GM12878 (cell line): ENCODE measurements around the gene CYB5R3. TPM values are rescaled to one million over a fixed set of nuclear protein-coding genes. Genes with fewer than 3 reads are reported as not detected.

Experiments used
- BACH1 ChIP-seq: fragments of 450-650 bp; IDR thresholded peaks from 2 replicates; pipeline ENCODE4 v1.6.1; 2017; ENCODE audit warnings: mild to moderate bottlenecking, borderline replicate concordance
- CBX5 ChIP-seq: sonication (generic); IDR thresholded peaks from 2 replicates; pipeline ENCODE4 v1.6.1; 2016; ENCODE audit warnings: low read depth, moderate library complexity, mild to moderate bottlenecking, inconsistent platforms
- FOXM1 ChIP-seq: IDR thresholded peaks from 2 replicates; pipeline ENCODE4 v1.6.1; 2012; ENCODE audit warnings: low read depth, mild to moderate bottlenecking, inconsistent platforms, low read length, moderate library complexity
- HDAC2 ChIP-seq: fragments of 200-600 bp; sonication (generic); IDR thresholded peaks from 2 replicates; pipeline ENCODE4 v1.6.1; 2017
- HDAC6 ChIP-seq: fragments of 200-600 bp; sonication (generic); IDR thresholded peaks from one replicate; pipeline ENCODE4 v1.8.0; 2017; ENCODE audit warnings: antibody characterized with exemption; ENCODE audit not compliant: unreplicated experiment
- IKZF1 ChIP-seq: fragments of 450-650 bp; conservative IDR thresholded peaks from 2 replicates; pipeline ENCODE4 v1.6.1; 2017; ENCODE audit warnings: antibody characterized with exemption, mild to moderate bottlenecking
- KLF5 ChIP-seq: fragments of 450-650 bp; IDR thresholded peaks from 2 replicates; pipeline ENCODE4 v1.6.1; 2014; ENCODE audit warnings: mild to moderate bottlenecking; ENCODE audit not compliant: partially characterized antibody
- LARP7 ChIP-seq: fragments of 450-650 bp; IDR thresholded peaks from 2 replicates; pipeline ENCODE4 v1.6.1; 2017; ENCODE audit warnings: mild to moderate bottlenecking
- NR2F1 ChIP-seq: fragments of 450-650 bp; conservative IDR thresholded peaks from 2 replicates; pipeline ENCODE4 v1.6.1; 2017; ENCODE audit warnings: mild to moderate bottlenecking
- POLR2AphosphoS2 ChIP-seq: IDR thresholded peaks from 2 replicates; pipeline ENCODE4 v1.6.1; 2011; ENCODE audit warnings: low read depth, mild to moderate bottlenecking, low read length, improper control_type of control experiment, moderate library complexity
- RBBP5 ChIP-seq: fragments of 200-600 bp; sonication (generic); conservative IDR thresholded peaks from 2 replicates; pipeline ENCODE4 v1.6.1; 2016
- RELA ChIP-seq: fragments of 450-650 bp; IDR thresholded peaks from 2 replicates; pipeline ENCODE4 v1.8.0; 2014; ENCODE audit warnings: borderline replicate concordance; ENCODE audit not compliant: partially characterized antibody
- TCF7 ChIP-seq: IDR thresholded peaks from 2 replicates; pipeline ENCODE4 v1.6.1; 2014; ENCODE audit warnings: antibody characterized with exemption, borderline replicate concordance
- polyA plus RNA-seq, 11 experiments: library from polyadenylated mRNA; depleted of rRNA in 4 of 11; unstranded in 6 of 11; stranded (reverse) in 5 of 11; fragments of >200 nt; fragmentation: Nextera tagmentation in 4 of 11; fragmentation: Illumina TruSeq in 1 of 11; extraction: Ambion mirVana in 4 of 11; extraction: Trizol in 1 of 11; gene quantifications; 1 replicate in 1 of 11; 2 replicates in 10 of 11; pipeline versions ENCODE4 v1.2.1 to v1.2.3, GENCODE V29; 2011 to 2016; ENCODE audit warnings: inconsistent platforms in 2 of 11, missing spikeins in 2 of 11, low read depth in 1 of 11
- total RNA-seq, 4 experiments: library from RNA; depleted of rRNA in 3 of 4; stranded (reverse); fragments of >200 nt in 3 of 4; fragmentation: Illumina TruSeq in 1 of 4; extraction: Trizol in 1 of 4; gene quantifications; 2 replicates each; pipeline versions ENCODE4 v1.2.1 to v1.2.3, GENCODE V29; 2013 to 2021
- TF ChIP-seq, protein P1 (sequence below): IDR thresholded peaks from 2 replicates; pipeline ENCODE4 v1.6.1; 2012; ENCODE audit warnings: low read depth, low read length, improper control_type of control experiment
- TF ChIP-seq, protein P2 (sequence below): fragments of 150-350 bp; IDR thresholded peaks from 2 replicates; pipeline ENCODE4 v1.6.1; 2014; ENCODE audit warnings: mild to moderate bottlenecking, low read depth, low read length
- TF ChIP-seq, protein P3 (sequence below): fragments of 450-650 bp; conservative IDR thresholded peaks from 2 replicates; pipeline ENCODE4 v1.6.1; 2017; ENCODE audit warnings: mild to moderate bottlenecking, moderate library complexity
- TF ChIP-seq, protein P4 (sequence below): IDR thresholded peaks from 2 replicates; pipeline ENCODE4 v1.6.1; 2011; ENCODE audit warnings: borderline replicate concordance, low read depth, mild to moderate bottlenecking, moderate library complexity, low read length; ENCODE audit not compliant: insufficient read depth, poor library complexity, severe bottlenecking
- TF ChIP-seq, protein P5 (sequence below): fragments of 450-650 bp; IDR thresholded peaks from 2 replicates; pipeline ENCODE4 v1.6.1; 2017; ENCODE audit warnings: mild to moderate bottlenecking, moderate library complexity
- TF ChIP-seq, protein P6 (sequence below): IDR thresholded peaks from 2 replicates; pipeline ENCODE4 v1.6.1; 2011; ENCODE audit warnings: low read depth, mild to moderate bottlenecking, low read length, moderate library complexity, borderline replicate concordance; ENCODE audit errors: extremely low read depth

The CYB5R3 gene
- total and polyA plus RNA-seq, 10 of the 15 experiments (the other 5 are each of a cell fraction or from before 2014, with no cell fraction given): 2.0 to 119 (median 67.8) TPM

DNA sequence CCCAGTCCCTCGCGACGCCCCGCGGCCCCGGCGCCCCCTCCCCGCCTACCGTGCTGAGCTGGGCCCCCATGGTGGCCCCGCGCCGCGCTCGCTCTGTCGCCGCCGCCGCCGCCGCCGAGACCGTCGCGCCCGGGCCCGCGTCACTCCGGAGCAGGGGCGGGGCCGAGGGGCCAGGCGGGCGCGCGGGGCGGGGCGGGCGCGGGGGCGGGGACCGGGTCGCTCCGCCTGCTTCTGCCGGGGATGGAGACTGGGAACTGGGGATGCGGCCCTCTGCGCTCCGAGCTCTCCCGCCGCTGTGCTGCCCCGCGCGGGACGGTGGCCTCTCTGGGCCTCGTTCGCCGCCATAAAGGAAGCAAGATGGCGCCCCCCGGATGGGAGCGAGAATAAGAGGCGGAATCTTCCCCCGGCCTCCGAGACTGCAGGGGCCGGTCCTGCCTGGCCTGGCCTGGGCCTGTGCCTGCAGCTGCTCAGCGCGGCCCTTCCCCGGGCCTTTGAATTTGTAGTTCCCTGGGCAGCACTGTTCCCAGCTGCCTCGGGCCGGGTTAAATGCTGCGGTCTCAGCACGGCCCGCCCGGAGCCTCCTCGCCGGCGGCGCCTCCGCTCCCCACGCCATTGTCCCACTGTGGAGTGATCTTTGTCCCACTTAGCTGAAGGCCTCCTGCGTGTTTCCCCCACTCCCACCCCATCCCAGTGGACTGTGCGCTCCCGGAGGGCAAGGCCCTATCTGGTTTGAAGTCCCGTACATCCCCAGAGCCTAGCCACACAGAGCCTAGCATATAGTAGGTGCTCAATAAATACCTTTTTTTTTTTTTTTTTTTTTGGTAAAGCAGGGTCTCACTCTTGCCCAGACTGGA, at the start of gene CYB5R3 (continued):
- TF ChIP-seq, protein P1, sequence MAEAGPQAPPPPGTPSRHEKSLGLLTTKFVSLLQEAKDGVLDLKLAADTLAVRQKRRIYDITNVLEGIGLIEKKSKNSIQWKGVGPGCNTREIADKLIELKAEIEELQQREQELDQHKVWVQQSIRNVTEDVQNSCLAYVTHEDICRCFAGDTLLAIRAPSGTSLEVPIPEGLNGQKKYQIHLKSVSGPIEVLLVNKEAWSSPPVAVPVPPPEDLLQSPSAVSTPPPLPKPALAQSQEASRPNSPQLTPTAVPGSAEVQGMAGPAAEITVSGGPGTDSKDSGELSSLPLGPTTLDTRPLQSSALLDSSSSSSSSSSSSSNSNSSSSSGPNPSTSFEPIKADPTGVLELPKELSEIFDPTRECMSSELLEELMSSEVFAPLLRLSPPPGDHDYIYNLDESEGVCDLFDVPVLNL: no peak
- TF ChIP-seq BACH1 (no peak), RBBP5 (no peak), HDAC2 (no peak), CBX5 (no peak), IKZF1 (peak; percentile 62), TCF7 (no peak), KLF5 (no peak), LARP7 (peak; percentile 20; the same call in 1 of the 2 replicates), FOXM1 (no peak), POLR2AphosphoS2 (no peak), RELA (no peak), NR2F1 (no peak), HDAC6 (no peak)
- TF ChIP-seq, protein P2, sequence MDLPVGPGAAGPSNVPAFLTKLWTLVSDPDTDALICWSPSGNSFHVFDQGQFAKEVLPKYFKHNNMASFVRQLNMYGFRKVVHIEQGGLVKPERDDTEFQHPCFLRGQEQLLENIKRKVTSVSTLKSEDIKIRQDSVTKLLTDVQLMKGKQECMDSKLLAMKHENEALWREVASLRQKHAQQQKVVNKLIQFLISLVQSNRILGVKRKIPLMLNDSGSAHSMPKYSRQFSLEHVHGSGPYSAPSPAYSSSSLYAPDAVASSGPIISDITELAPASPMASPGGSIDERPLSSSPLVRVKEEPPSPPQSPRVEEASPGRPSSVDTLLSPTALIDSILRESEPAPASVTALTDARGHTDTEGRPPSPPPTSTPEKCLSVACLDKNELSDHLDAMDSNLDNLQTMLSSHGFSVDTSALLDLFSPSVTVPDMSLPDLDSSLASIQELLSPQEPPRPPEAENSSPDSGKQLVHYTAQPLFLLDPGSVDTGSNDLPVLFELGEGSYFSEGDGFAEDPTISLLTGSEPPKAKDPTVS: no peak
- TF ChIP-seq, protein P3, sequence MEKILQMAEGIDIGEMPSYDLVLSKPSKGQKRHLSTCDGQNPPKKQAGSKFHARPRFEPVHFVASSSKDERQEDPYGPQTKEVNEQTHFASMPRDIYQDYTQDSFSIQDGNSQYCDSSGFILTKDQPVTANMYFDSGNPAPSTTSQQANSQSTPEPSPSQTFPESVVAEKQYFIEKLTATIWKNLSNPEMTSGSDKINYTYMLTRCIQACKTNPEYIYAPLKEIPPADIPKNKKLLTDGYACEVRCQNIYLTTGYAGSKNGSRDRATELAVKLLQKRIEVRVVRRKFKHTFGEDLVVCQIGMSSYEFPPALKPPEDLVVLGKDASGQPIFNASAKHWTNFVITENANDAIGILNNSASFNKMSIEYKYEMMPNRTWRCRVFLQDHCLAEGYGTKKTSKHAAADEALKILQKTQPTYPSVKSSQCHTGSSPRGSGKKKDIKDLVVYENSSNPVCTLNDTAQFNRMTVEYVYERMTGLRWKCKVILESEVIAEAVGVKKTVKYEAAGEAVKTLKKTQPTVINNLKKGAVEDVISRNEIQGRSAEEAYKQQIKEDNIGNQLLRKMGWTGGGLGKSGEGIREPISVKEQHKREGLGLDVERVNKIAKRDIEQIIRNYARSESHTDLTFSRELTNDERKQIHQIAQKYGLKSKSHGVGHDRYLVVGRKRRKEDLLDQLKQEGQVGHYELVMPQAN: 0 out of 2 replicates have a peak, but pooled peaks have one; percentile 23
- TF ChIP-seq, protein P4, sequence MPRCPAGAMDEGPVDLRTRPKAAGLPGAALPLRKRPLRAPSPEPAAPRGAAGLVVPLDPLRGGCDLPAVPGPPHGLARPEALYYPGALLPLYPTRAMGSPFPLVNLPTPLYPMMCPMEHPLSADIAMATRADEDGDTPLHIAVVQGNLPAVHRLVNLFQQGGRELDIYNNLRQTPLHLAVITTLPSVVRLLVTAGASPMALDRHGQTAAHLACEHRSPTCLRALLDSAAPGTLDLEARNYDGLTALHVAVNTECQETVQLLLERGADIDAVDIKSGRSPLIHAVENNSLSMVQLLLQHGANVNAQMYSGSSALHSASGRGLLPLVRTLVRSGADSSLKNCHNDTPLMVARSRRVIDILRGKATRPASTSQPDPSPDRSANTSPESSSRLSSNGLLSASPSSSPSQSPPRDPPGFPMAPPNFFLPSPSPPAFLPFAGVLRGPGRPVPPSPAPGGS: no peak
- TF ChIP-seq, protein P5, sequence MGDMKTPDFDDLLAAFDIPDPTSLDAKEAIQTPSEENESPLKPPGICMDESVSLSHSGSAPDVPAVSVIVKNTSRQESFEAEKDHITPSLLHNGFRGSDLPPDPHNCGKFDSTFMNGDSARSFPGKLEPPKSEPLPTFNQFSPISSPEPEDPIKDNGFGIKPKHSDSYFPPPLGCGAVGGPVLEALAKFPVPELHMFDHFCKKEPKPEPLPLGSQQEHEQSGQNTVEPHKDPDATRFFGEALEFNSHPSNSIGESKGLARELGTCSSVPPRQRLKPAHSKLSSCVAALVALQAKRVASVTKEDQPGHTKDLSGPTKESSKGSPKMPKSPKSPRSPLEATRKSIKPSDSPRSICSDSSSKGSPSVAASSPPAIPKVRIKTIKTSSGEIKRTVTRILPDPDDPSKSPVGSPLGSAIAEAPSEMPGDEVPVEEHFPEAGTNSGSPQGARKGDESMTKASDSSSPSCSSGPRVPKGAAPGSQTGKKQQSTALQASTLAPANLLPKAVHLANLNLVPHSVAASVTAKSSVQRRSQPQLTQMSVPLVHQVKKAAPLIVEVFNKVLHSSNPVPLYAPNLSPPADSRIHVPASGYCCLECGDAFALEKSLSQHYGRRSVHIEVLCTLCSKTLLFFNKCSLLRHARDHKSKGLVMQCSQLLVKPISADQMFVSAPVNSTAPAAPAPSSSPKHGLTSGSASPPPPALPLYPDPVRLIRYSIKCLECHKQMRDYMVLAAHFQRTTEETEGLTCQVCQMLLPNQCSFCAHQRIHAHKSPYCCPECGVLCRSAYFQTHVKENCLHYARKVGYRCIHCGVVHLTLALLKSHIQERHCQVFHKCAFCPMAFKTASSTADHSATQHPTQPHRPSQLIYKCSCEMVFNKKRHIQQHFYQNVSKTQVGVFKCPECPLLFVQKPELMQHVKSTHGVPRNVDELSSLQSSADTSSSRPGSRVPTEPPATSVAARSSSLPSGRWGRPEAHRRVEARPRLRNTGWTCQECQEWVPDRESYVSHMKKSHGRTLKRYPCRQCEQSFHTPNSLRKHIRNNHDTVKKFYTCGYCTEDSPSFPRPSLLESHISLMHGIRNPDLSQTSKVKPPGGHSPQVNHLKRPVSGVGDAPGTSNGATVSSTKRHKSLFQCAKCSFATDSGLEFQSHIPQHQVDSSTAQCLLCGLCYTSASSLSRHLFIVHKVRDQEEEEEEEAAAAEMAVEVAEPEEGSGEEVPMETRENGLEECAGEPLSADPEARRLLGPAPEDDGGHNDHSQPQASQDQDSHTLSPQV: no peak
- TF ChIP-seq, protein P6, sequence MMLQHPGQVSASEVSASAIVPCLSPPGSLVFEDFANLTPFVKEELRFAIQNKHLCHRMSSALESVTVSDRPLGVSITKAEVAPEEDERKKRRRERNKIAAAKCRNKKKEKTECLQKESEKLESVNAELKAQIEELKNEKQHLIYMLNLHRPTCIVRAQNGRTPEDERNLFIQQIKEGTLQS: no peak
